ENCODE results near the gene FYTTD1.

Gene FYTTD1

GRCh38 chr3:197829397-197830045 lies 79.8 kb downstream of the FYTTD1 start:
- no peak for DNase-seq (ENCODE audit: low read depth)
- in situ Hi-C loops (cut with HindIII; ENCODE audit: low sequenced_read_pairs), result no loop called here
- no peak for TF ChIP-seq CTCF (IDR thresholded peaks at IDR 0.05; ENCODE audit: low read depth, low read length, missing control alignments)
- no peak overlapping the region for H3K4me3 ChIP-seq (ENCODE audit: low read depth, low read length)

- no peak for DNase-seq (ENCODE audit: low read depth)
- no peak overlapping the region for H3K4me3 ChIP-seq (ENCODE audit: low read depth, low read length)
- in situ Hi-C loops (cut with HindIII; ENCODE audit: low sequenced_read_pairs), result no loop called here
- no peak for TF ChIP-seq CTCF (IDR thresholded peaks at IDR 0.05; ENCODE audit: low read depth, low read length, missing control alignments)
These were observed 80.8 kb downstream of the FYTTD1 start for GRCh38 chr3:197830308-197830966.

GRCh38 chr3:197830967-197831313 lies 81.3 kb downstream of the FYTTD1 start:
- DNase-seq (ENCODE audit: low read depth), result no peak
- no peak for TF ChIP-seq CTCF (IDR thresholded peaks at IDR 0.05; ENCODE audit: low read depth, low read length, missing control alignments)

GRCh38 chr3:197833930-197834715 lies 84.4 kb downstream of the FYTTD1 start:
- no peak for TF ChIP-seq CTCF (IDR thresholded peaks at IDR 0.05; ENCODE audit: low read depth, low read length, missing control alignments)
- in situ Hi-C loops (cut with HindIII; ENCODE audit: low sequenced_read_pairs), result no loop called here
- no peak for DNase-seq (ENCODE audit: low read depth)
- H3K4me3 ChIP-seq (ENCODE audit: low read depth, low read length), result no peak overlapping the region

More at GRCh38 chr3:197830967-197831313, 81.3 kb downstream of the FYTTD1 start:
- in situ Hi-C loops (cut with HindIII; ENCODE audit: low sequenced_read_pairs), result no loop called here
- no peak overlapping the region for H3K4me3 ChIP-seq (ENCODE audit: low read depth, low read length)

GRCh38 chr3:197835509-197835908 lies 85.8 kb downstream of the FYTTD1 start:
- no peak for TF ChIP-seq CTCF (IDR thresholded peaks at IDR 0.05; ENCODE audit: low read depth, low read length, missing control alignments)
- in situ Hi-C loops (cut with HindIII; ENCODE audit: low sequenced_read_pairs), result no loop called here
- DNase-seq (ENCODE audit: low read depth), result no peak
- no peak overlapping the region for H3K4me3 ChIP-seq (ENCODE audit: low read depth, low read length)

- in situ Hi-C loops (cut with HindIII; ENCODE audit: low sequenced_read_pairs), result no loop called here
- TF ChIP-seq CTCF (IDR thresholded peaks at IDR 0.05; ENCODE audit: low read depth, low read length, missing control alignments), result no peak
- DNase-seq (ENCODE audit: low read depth), result no peak
- no peak overlapping the region for H3K4me3 ChIP-seq (ENCODE audit: low read depth, low read length)
These were observed 86.6 kb downstream of the FYTTD1 start for GRCh38 chr3:197836244-197836643.
